Hepatic stellate cell (primary cell): ENCODE results near the gene TPRX2.
"Not testable (repeated sequence)": the region's sequence is repeated elsewhere in the genome, so short reads cannot be mapped to it uniquely, and the experiment has no call there.

Experiments
- DNase-seq: peaks from one replicate; pipeline ENCODE4 v3.0.0; 2011; ENCODE audit warnings: low spot score

Gene TPRX2

DNA sequence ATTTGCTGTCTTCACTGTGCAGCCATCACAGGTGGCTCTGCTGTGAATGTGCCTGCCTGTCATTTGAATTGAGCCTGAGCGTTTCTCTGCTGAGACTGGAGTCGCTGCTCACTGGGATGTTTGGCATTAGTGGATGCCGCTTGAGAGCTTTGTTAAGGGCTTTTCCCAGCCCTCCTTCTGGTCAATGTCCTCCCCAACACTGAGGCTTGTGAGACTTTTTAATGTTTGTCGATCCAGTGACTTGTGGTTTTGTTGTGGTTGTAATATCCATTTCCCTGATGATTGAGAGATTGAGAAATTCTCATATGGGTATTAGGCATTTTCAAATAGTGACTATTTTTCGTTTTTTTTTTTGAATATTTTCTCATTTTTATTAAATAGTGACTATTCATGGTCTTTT is 2.6 kb downstream of the TPRX2 start:
- DNase-seq: no peak

DNA sequence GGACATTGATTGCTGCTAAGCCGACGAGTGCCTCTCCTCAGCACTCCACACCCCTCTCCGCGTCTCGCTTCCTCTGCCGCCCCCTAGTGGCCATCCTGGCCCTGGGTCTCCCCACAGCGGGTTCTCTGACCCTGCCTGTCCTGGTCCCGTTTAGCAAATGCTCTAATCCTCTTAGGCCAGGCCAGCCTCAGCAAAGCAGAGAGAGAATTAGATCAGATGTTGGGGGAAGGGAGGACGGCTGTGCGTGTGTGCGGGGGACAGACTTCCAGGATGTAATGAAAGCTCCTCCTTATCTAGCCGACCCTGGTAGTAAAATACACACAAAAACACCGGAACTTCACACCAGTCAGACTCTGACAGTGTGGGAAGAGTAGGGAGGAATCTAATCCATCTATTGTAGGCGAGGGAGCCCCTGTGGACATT is 4.5 kb downstream of the TPRX2 start:
- peak; percentile 93 for DNase-seq

DNA sequence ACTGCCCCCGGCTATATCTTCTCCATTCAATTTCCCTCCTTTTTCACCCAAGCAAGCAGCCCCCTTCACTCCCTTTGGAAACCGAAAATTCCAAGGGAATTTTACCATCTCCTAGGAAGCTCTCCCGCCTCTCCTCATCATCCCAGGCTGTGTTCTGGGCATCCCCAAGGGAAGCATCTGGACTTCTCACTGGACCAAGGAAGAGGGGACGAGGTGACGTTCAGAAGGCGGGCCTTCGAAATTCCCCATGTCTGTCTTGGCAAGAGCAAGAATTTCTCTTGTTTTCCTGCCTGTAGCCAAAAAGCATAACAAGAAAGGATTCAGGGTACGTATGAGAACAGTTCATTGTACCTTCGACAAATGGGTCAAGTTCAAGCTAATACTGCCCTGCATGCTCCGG is 6.1 kb downstream of the TPRX2 start:
- DNase-seq: no peak

DNA sequence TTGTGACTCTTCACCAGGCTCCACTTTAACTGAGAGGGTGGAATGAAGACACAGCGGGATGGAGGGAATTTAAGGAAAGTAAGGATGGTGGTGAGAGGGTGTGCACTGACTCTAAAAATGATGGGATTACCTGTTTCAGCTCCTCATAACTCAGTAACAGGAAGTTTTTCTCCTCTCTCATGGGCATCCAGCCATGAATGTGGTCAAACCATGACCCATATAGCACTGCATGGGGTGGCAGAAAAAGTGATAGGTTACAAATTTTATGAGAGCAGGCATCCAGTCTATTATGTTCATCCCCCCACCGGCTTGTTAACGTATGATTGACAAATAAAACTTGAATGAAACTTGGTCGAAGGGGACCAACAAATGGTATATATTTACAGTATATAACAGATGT is 19.9 kb downstream of the TPRX2 start:
- DNase-seq: no peak

DNA sequence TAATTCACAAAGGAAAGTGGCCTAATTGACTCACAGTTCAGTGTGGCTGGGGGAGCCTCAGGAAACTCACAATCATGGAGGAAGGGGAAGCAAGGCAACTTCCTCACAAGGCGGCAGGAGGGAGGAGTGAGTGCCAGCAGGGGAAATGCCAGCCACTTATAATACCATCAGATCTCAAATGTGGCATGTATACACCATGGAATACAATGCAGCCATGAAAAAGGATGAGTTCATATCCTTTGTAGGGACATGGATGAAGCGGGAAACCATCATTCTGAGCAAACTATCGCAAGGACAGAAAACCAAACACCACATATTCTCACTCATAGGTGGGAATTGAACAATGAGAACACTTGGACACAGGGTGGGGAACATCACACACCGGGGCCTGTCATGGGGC is 20.4 kb downstream of the TPRX2 start:
- not testable (repeated sequence) for DNase-seq

DNA sequence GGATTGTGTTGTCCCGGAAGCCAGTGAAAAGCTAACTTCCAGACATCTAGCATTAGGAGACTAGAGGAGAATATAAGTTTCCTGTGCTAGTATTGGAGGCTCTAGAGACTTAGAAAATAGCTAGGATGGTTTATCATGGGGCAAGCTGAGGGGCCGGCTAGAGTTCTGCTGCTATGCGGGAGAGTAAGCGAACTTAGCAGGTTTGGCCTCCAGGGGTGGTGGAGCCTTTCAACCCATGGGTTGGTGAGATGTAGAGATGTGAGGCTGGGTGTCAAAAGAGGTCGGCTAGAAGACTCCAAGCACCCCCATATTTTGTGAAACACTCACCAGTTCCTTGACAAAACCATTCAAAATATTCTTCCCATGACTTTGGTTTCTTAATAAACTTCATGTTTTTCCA is 22.7 kb downstream of the TPRX2 start:
- no peak for DNase-seq

DNA sequence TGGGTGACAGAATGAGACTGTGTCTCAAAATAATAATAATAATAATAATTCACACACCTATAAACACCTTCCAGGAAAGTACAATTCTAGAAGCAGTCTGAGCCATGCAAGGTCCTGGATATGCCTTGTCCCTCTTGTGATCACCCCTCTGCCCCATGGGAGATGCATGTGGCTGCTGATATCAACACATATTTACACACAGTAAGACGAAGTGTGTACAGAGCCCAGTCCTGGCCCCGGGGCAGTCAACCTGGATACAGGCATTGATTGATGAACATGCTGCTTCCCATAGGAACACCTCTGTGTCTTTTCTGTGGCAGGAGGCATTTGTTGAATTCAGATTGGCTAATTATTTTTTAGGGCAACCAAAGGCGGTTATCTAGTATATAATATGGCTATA is 23.9 kb downstream of the TPRX2 start:
- DNase-seq: no peak

DNA sequence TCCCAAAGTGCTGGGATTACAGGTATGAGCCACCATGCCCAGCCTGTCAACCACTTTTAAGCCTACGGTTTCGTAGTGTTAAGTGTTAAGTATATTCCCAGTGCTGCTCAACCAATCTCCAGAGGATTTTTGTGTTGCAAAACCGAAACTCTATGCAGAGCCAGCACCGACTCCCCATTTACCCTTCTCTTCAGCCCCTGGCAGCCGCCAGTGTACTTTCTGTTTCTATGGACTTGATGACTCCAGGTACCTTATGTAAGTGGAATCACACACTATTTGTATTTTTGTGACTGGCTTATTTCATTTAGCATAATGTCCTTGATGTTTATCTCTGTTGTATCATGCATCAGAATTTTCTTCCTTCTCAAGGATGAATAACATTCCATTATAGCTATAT is 26.0 kb downstream of the TPRX2 start:
- DNase-seq: no peak

DNA sequence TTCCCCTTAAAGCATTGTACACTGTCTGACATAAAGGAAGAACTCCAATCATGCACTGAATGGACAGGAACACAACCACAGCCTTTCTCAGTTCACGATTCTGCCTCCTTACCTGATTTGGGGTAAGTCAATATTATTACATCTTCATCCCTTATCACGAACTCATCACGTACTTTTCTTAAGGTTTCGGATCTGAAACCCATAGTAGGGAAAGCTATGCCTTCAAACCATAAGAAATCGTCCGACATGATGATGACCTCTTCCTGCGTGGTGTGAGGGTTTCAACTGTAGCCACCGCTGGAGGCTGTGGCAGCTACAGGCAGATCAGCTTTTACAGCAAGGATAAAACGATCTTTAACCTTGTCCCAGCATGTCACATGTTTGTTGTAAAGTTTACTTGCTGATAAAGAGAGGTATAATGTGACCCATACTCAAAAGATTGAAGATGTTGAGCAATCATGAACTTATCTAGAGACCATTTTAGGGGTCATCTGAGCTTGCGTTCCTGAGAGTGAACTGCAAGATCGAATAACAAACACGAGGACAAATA is 27.1 kb downstream of the TPRX2 start, which contains the start of gene SULT2A1:
Gene SULT2A1 (minus strand): TSS at position 306 of the 550 bp plus-strand sequence. CDS start 58 bp downstream, at position 248.
- DNase-seq: no peak

DNA sequence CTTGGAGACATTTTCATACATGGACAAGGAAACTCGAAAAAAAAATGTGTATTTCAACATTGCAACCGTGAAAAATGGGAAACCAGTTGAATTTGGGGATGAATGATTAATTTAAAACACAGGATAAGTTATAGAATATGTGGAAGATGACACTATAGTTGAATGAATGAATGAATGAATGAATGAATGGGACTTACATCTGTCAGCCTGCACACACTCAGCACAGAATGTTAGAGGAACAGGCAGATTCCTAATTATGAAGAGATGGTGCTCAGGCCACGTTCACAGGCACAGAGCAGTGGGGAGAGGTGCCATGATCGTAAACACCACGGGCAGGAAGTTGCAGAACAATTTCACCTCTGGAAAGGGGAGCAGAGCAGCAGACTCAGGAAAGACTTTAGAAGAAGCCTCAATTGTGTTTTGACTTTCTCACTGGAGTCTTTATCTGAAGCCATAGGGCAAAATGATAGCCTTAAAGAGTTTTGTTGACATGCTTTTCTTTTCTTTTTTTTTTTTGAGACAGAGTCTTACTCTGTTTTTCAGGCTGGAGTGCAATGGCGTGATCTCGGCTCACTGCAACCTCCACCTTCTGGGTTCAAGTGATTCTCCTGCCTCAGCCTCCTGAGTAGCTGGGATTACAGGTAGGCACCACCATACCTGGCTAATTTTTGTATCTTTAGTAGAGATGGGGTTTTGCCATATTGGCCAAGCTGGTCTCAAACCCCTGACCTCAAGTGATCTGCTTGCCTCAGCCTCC is 32.0 kb downstream of the TPRX2 start:
- no peak for DNase-seq

DNA sequence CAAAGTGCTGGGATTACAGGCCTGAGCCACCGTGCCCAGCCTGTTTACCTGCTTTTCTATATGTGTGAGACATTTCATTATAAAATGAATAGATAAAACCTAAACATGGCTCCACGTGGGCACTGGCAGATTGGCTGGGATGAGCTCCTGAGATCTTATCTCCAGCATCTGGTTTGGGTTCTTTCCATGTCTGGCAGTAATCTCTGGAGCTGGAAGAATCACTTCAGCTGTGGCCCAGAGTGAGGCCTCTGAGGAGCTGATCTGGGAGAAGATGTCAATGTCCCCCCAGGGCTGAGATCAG is 32.5 kb downstream of the TPRX2 start:
- DNase-seq: no peak

DNA sequence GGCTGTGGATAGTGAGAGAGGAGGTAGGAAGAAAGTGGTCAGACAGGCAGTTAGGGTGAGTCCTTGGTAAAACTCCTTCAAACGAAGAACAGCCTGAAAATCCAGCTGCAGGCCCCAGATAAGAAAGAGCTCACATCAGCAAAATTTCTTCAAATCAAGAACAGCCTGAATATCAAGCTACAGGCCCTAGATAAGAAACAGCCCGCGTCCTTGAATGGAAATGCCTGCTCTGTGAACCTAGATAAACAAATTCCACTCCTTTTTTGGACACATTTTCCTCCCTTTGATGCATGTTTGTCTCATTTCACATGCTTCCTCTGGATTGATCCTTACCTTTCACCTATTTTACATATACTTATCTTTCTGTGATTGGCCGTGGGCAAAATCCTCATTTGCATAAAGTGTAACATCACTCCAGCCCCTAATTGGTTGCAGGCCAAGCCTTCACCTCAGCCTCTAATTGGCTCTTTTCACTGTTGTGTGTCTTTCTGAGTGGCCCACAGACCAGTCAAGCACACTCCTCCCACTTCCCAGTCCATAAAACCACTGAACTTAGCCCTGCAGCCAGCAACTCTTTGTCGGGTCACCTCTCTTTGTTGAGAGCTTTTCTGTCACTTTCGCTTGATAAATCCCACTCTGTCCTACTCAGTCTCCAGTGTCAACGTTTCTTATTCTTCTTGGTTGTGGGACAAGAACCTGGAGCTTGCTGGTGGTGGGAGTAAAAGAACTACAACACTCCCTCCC is 33.1 kb downstream of the TPRX2 start:
- DNase-seq: no peak

DNA sequence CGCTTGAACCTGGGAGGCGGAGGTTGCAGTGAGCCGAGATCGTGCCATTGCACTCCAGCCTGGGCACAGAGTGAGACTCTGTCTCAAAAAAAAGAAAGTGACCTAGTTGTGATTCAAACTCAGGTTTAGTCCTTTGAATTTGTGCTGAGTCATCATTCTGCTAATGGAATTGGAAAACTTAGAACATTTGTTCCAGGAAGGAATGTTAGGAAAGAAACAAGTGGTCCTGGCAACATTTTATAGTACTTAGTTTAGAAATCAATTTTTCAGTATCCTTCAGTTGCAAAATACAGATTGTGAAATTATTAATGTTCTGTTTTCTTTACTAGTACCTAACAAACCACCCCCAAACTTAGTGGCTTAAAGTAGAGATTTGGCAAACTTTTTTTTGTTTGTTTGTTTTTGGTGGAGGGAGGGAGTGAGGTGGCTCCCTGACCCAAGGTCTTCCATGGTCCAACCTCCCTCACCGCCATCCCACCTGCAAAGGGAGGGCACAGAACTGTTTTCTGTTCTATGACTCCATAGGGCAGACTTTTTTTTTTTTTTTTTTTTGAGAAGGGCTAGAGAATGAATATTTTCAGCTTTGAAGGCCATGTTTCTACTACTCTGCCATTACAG is 36.2 kb downstream of the TPRX2 start:
- no peak for DNase-seq

DNA sequence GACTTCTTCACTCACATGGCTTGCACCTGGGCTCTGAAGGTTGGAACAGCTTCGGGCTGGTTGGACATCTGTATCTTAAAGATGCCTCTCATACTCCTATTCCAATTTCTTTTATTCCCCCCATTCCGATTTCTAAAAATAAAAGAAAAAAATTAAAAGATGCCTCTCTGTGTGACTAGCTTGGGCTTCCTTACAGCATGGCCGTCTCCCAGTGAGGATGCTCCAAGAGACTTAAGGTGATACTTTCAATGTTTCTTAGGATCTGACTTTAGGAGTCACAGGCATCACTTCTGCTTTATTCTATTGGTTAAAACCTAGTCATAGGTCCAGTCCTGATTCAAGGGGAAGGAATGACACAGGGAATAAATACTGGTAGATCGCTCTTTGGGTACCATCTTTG is 37.0 kb downstream of the TPRX2 start:
- no peak for DNase-seq

DNA sequence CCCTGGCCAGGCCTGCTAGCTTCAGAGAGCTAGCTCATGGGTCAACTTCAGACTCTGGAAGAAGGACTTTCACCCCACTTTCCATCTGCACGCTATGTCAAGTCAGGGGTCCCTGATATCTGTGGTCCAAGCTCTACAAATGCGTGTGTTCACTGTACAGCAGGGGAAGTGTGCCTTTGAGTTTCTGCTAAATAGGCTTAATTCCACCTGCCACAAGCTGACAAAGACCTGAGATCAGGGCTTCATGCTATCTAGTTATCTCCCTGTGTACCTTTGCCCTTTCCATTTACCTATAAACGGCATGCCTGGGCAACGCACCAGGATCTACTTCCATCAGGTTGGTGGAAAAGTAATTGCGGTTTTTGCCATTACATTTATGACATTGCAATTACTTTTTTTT is 37.7 kb downstream of the TPRX2 start:
- no peak for DNase-seq

DNA sequence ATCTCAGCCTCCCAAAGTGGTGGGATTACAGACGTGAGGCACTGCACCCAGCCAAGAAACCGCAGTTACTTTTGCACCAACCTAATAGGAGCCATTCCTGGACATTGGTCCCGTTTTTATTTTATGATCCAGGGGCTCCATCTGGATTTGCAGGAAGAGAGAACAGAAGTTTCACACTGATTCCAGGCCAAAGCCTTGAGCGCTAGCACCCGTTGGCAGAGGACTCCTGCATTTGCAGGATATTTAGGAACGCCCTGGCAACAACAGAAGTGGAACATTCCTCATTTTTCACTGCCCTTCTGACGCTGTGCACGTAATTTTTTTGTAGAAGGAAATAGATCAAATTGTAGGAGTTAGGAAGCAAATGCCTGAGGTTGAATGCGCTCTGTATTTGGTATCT is 38.8 kb downstream of the TPRX2 start:
- no peak for DNase-seq

DNA sequence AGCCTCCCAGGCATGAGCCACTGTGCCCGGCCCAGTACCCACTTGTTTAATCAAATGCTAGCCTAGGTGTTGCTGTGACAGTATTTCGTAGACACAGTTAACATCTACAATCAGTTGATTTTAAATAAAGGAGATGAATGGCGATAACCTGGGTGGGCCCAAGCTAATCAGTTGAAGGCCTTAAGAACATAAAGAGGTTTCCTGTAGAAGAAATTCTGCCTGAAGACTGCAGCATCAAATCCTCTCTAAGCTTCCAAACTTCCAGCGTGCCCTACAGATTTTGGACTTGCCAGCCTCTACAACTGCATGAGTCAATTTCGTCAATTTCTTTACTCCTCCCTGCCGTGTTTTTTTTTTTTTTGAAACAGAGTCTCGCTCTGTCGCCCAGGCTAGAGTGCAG is 40.3 kb downstream of the TPRX2 start:
- no peak for DNase-seq

DNA sequence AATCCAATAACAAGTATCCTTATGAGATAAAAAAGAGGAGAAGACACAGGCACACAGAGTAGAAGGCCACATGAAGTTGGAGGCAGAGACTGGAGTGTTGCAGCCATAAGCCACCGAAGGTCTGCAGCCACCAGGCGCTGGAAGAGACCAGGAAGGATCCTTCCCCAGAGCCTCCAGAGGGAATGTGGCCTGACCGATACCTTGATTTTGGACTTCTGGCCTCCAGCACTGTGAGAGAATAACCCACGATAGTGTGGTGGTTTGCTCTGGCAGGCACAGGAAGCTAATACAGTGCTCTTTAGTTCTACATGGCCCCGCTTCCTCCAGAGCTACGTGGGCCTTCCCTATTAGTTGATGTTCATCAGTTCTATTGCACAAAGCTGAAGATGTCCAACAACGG is 42.3 kb downstream of the TPRX2 start:
- DNase-seq: no peak

DNA sequence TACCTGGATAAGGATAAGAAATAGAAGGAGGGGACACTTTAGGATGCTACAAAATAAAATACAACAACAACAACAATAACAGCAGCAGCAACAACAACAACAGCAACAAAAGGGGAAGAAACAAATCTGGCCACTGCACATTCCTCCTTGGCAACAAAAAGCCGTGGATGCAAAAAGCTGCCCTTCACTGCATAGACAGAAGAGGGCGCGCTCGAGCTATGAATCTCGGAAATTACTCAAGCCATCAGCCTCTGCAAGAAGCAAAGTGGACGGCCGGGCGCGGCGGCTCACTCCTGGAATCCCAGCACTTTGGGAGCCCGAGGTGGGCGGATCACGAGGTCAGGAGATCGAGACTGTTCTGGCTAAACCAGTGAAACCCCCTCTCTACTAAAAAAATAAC is 50.3 kb downstream of the TPRX2 start:
- DNase-seq: not testable (repeated sequence)

DNA sequence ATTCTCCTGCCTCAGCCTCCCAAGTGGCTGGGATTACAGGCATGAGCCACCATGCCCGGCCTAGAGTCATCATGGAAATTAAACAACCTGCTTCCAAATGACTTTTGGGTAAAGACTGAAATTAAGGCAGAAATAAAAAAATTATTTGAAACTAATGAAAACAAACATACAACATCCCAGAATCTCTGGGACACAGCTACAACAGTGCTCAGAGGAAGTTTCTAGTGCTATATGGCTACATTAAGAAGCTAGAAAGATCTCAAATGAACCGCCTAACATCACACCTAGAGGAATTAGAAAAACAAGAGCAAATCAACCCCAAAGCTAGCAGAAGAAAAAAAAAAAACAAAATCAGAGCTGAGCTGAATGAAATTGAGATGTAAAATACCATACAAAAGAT is 51.2 kb downstream of the TPRX2 start:
- DNase-seq: not testable (repeated sequence)
